ENCODE results near the gene KBTBD8.

The KBTBD8 gene

DNA sequence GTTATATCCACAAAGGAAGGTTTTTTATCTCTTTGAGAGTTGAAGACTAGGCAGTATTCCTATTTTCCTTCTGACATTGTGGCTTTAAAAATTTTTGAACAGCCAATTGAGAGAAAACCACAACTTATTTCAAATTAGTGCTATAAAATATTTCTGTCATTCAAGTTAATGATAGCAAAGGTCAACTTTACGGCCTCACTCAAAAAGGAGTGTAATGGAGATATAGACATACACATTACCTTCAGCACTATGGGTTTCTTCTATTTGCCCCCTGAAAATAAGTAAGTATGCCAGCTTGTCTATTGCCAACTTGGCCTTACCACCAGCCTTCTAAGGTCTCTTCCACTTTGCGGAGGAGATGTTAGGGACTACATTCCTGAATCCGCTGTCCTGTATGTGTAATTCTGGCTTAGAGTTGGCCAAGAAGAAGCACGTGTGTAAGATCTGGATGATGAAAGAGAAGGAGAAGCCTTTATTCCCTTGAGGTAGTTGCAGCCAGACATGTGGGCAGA lies 44.1 kb upstream of the KBTBD8 start:
- no peaks in the 10 kb centered on the region for H3K4me1 ChIP-seq (ENCODE audit: low read depth, poor library complexity, severe bottlenecking)
- H3K4me3 ChIP-seq (IDR thresholded peaks at IDR 0.05; ENCODE audit: insufficient read depth, low read depth, low read length), result no peak overlapping the region
- TF ChIP-seq, protein P1, sequence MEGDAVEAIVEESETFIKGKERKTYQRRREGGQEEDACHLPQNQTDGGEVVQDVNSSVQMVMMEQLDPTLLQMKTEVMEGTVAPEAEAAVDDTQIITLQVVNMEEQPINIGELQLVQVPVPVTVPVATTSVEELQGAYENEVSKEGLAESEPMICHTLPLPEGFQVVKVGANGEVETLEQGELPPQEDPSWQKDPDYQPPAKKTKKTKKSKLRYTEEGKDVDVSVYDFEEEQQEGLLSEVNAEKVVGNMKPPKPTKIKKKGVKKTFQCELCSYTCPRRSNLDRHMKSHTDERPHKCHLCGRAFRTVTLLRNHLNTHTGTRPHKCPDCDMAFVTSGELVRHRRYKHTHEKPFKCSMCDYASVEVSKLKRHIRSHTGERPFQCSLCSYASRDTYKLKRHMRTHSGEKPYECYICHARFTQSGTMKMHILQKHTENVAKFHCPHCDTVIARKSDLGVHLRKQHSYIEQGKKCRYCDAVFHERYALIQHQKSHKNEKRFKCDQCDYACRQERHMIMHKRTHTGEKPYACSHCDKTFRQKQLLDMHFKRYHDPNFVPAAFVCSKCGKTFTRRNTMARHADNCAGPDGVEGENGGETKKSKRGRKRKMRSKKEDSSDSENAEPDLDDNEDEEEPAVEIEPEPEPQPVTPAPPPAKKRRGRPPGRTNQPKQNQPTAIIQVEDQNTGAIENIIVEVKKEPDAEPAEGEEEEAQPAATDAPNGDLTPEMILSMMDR (conservative IDR thresholded peaks at IDR 0.05; ENCODE audit: low read depth, low read length), result no peak
- H3K27me3 ChIP-seq (ENCODE audit: insufficient read depth, low read depth), result no peaks in the 10 kb centered on the region
- no peaks in the 10 kb centered on the region for H3K36me3 ChIP-seq (ENCODE audit: insufficient read depth)
- H3K79me2 ChIP-seq (ENCODE audit: insufficient read depth, low read depth), result no peaks in the 10 kb centered on the region
- H3K27ac ChIP-seq, result no peak overlapping the region
- H3K4me2 ChIP-seq, result no peak overlapping the region
- no peak overlapping the region for H3K9ac ChIP-seq
- no peaks in the 10 kb centered on the region for H4K20me1 ChIP-seq (ENCODE audit: insufficient read depth)
- H2AFZ ChIP-seq (ENCODE audit: low read depth), result no peak overlapping the region

DNA sequence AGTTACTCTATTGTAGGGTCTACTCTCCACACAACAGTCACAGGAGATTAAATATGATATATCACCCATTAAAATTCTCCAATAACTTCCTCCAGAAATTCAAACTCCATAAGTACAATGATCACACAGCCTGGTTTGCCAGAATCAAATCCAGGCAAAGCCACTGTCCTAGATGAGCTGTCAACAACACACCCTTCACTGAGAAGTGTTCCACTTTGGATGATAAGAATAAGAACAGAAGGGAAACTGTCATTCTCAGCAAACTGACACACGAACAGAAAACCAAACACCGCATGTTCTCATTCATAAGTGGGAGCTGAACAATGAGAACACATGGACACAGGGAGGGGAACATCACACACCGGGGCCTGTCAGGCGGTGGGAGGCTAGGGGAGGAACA lies 41.4 kb upstream of the KBTBD8 start:
- H3K79me2 ChIP-seq (ENCODE audit: insufficient read depth, low read depth), result no peaks in the 10 kb centered on the region
- H3K4me2 ChIP-seq, result no peak overlapping the region
- no peaks in the 10 kb centered on the region for H3K4me1 ChIP-seq (ENCODE audit: low read depth, poor library complexity, severe bottlenecking)
- H3K4me3 ChIP-seq (IDR thresholded peaks at IDR 0.05; ENCODE audit: insufficient read depth, low read depth, low read length), result no peak overlapping the region
- H3K36me3 ChIP-seq (ENCODE audit: insufficient read depth), result no peaks in the 10 kb centered on the region
- no peaks in the 10 kb centered on the region for H4K20me1 ChIP-seq (ENCODE audit: insufficient read depth)
- no peak overlapping the region for H2AFZ ChIP-seq (ENCODE audit: low read depth)
- no peaks in the 10 kb centered on the region for H3K27me3 ChIP-seq (ENCODE audit: insufficient read depth, low read depth)
- TF ChIP-seq, protein P1 (conservative IDR thresholded peaks at IDR 0.05; ENCODE audit: low read depth, low read length), result no peak
- no peak overlapping the region for H3K9ac ChIP-seq
- H3K27ac ChIP-seq, result no peak overlapping the region

DNA sequence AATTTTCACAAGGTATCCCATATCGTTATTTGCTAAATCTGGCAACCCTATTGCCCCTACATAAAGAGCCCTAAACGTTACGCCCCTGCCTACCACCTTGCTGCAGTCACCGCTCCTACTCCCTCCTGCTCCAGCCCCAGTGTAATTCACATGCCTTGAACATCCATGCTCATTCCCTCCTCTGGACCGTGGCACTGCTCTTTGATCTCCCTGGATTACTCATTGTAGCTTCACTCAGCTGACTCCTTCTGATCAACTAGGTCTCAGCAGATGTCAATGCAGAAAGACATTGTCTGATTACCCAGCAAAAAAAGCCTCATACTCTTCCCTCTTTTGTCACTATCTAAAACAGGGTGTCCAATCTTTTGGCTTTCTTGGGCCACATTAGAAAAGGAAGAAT lies 40.7 kb upstream of the KBTBD8 start:
- Histone ChIP-seq H3K27ac (no peak overlapping the region), H3K79me2 (ENCODE audit: insufficient read depth, low read depth) (no peaks in the 10 kb centered on the region), H4K20me1 (ENCODE audit: insufficient read depth) (no peaks in the 10 kb centered on the region), H3K4me1 (ENCODE audit: low read depth, poor library complexity, severe bottlenecking) (no peaks in the 10 kb centered on the region), H3K4me3 (IDR thresholded peaks at IDR 0.05; ENCODE audit: insufficient read depth, low read depth, low read length) (no peak overlapping the region), H3K9ac (no peak overlapping the region), H3K27me3 (ENCODE audit: insufficient read depth, low read depth) (no peaks in the 10 kb centered on the region), H2AFZ (ENCODE audit: low read depth) (no peak overlapping the region), H3K36me3 (ENCODE audit: insufficient read depth) (no peaks in the 10 kb centered on the region), H3K4me2 (no peak overlapping the region)
- TF ChIP-seq, protein P1 (conservative IDR thresholded peaks at IDR 0.05; ENCODE audit: low read depth, low read length), result no peak

DNA sequence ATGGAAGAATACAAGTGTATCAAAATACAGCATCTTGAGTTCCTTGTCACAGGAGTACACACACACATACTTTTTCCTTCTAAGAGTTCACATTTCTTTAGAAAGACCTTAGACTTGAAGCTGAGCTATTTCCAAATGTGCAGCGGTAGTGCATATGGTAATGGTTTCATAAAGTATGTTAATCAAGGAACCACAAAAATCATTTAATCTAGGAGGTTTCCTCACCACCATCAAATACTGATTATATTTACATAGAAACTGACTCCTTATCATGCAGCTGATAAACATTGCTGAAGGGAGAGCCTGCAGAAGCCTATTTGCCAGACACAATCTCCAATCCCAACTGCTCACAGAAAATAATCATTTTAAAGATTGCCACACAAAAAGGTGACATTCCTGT lies 40.0 kb upstream of the KBTBD8 start:
- TF ChIP-seq, protein P1 (conservative IDR thresholded peaks at IDR 0.05; ENCODE audit: low read depth, low read length), result no peak

More for the DNA sequence above, 40.0 kb upstream of the KBTBD8 start:
- Histone ChIP-seq H3K79me2 (ENCODE audit: insufficient read depth, low read depth) (no peaks in the 10 kb centered on the region), H4K20me1 (ENCODE audit: insufficient read depth) (no peaks in the 10 kb centered on the region), H2AFZ (ENCODE audit: low read depth) (no peak overlapping the region), H3K36me3 (ENCODE audit: insufficient read depth) (no peaks in the 10 kb centered on the region), H3K27me3 (ENCODE audit: insufficient read depth, low read depth) (no peaks in the 10 kb centered on the region), H3K4me2 (no peak overlapping the region), H3K4me3 (IDR thresholded peaks at IDR 0.05; ENCODE audit: insufficient read depth, low read depth, low read length) (no peak overlapping the region), H3K9ac (no peak overlapping the region), H3K27ac (no peak overlapping the region), H3K4me1 (ENCODE audit: low read depth, poor library complexity, severe bottlenecking) (no peaks in the 10 kb centered on the region)
